Epithelial cell of proximal tubule (primary cell): ENCODE data around the gene GREB1. TPM values are rescaled to one million over a fixed set of nuclear protein-coding genes. Genes with fewer than 3 reads are reported as not detected.
A peak's percentile ranks its signal among the peaks of the same experiment; 100 is the strongest.

Source experiments
- DNase-seq: peaks from one replicate; pipeline ENCODE4 v3.0.0-alpha.2; 2011; ENCODE audit warnings: low read depth
- H3K4me3 ChIP-seq: 2 replicates; pipeline ENCODE4 v1.5.1; 2011; ENCODE audit warnings: low read depth, mild to moderate bottlenecking, low read length
- CTCF ChIP-seq: conservative IDR thresholded peaks from 2 replicates; pipeline ENCODE4 v1.5.1; 2012; ENCODE audit warnings: low read depth, mild to moderate bottlenecking, low read length
- total RNA-seq: library from RNA; depleted of rRNA; stranded (reverse); fragments of >200 nt; gene quantifications from 2 replicates; pipeline ENCODE4 v1.2.3, GENCODE V29; 2015

GREB1 gene
- total RNA-seq, 1 donor from 2014 or later: 0.12 TPM

- no peak for TF ChIP-seq CTCF
- DNase-seq: no peak
- H3K4me3 ChIP-seq: no peak overlapping the region
These were observed 46.2 kb downstream of the GREB1 start for GRCh38 chr2:11579867-11580659.

GRCh38 chr2:11580697-11581096 is 46.9 kb downstream of the GREB1 start:
- no peak overlapping the region for H3K4me3 ChIP-seq
- DNase-seq: no peak

GRCh38 chr2:11581124-11581796 is 47.4 kb downstream of the GREB1 start:
- no peak for TF ChIP-seq CTCF
- no peak overlapping the region for H3K4me3 ChIP-seq
- DNase-seq: no peak

More at GRCh38 chr2:11580697-11581096, 46.9 kb downstream of the GREB1 start:
- no peak for TF ChIP-seq CTCF

- H3K4me3 ChIP-seq: no peak overlapping the region
- TF ChIP-seq CTCF: no peak
- DNase-seq: no peak
These were observed 48.2 kb downstream of the GREB1 start for GRCh38 chr2:11581797-11582611.

- H3K4me3 ChIP-seq: no peak overlapping the region
- DNase-seq: no peak
- TF ChIP-seq CTCF: no peak
These were observed 48.7 kb downstream of the GREB1 start for GRCh38 chr2:11582612-11582861.

GRCh38 chr2:11582862-11583752 is 49.3 kb downstream of the GREB1 start:
- no peak for DNase-seq
- peak; percentile 83 for TF ChIP-seq CTCF
- no peak overlapping the region for H3K4me3 ChIP-seq
